H1 (cell line): ENCODE measurements around the gene PLXNB2. TPM values are rescaled to one million over a fixed set of nuclear protein-coding genes. Genes with fewer than 3 reads are reported as not detected.

Experiments used
- CREB1 ChIP-seq: IDR thresholded peaks from 2 replicates; pipeline ENCODE4 v1.6.1; 2012; ENCODE audit warnings: inconsistent platforms
- HDAC2 ChIP-seq, 2 experiments: fragments of 300-600 bp in 1 of 2; sonication (generic) in 1 of 2; IDR thresholded peaks; 2 replicates each; pipeline ENCODE4 v1.6.1; 2011 to 2012; ENCODE audit warnings: low read depth in 2 of 2, low read length in 2 of 2, mild to moderate bottlenecking in 2 of 2, moderate library complexity in 2 of 2, borderline replicate concordance in 1 of 2, inconsistent platforms in 1 of 2
- JUN ChIP-seq: IDR thresholded peaks from 2 replicates; pipeline ENCODE4 v1.6.1; 2011; ENCODE audit warnings: low read depth, mild to moderate bottlenecking, improper control_type of control experiment, low read length
- KDM4A ChIP-seq: IDR thresholded peaks from one replicate; pipeline ENCODE4 v1.7.1; 2012; ENCODE audit warnings: low read depth, mild to moderate bottlenecking, moderate library complexity, low read length, inconsistent platforms; ENCODE audit not compliant: severe bottlenecking
- POLR2AphosphoS5 ChIP-seq: IDR thresholded peaks from 2 replicates; pipeline ENCODE4 v1.6.1; 2011; ENCODE audit warnings: low read depth, low read length
- SIX5 ChIP-seq: IDR thresholded peaks from 2 replicates; pipeline ENCODE4 v1.6.1; 2011; ENCODE audit warnings: mild to moderate bottlenecking, low read depth, low read length
- TBP ChIP-seq: IDR thresholded peaks from 2 replicates; pipeline ENCODE4 v1.6.1; 2011; ENCODE audit warnings: low read depth, low read length, improper control_type of control experiment
- USF2 ChIP-seq: IDR thresholded peaks from 2 replicates; pipeline ENCODE4 v1.6.1; 2011; ENCODE audit warnings: low read length, improper control_type of control experiment
- polyA plus RNA-seq, 7 experiments: library from polyadenylated mRNA; depleted of rRNA in 3 of 7; stranded (reverse) in 5 of 7; unstranded in 2 of 7; fragments of >200 nt in 5 of 7; fragments of 200-250 nt in 2 of 7; gene quantifications; 1 replicate in 5 of 7; 2 replicates in 1 of 7; 4 replicates in 1 of 7; pipeline versions ENCODE4 v1.2.1 to v1.2.3, GENCODE V29; 2011 to 2013; ENCODE audit warnings: missing spikeins in 2 of 7, mixed read lengths in 2 of 7
- total RNA-seq: library from RNA; stranded (reverse); fragmentation: NEBNext Ultra II Directional; extraction: Animal tissue kit (Norgen Biotek cat#: 25700); gene quantifications from 2 replicates; pipeline ENCODE4 v1.2.1, GENCODE V29; 2021

Gene PLXNB2
- total and polyA plus RNA-seq, 2 of the 8 experiments (the other 6 are each of a cell fraction or from before 2014, with no cell fraction given), result 58.3 to 92.8 TPM

- TF ChIP-seq USF2 (no peak), HDAC2 (IDR thresholded peaks at IDR 0.05; ENCODE audit: borderline replicate concordance in 1 of 2, low read depth in 2 of 2, low read length in 2 of 2) (no peak), SIX5 (no peak), JUN (no peak), POLR2AphosphoS5 (no peak), CREB1 (no peak), TBP (no peak), KDM4A (no peak)
Observed at GRCh38 chr22:50310031-50310722, 2.7 kb upstream of the PLXNB2 start (continued).
